WTC11 (cell line): ENCODE data around the gene TBC1D22B. TPM values are rescaled to one million over a fixed set of nuclear protein-coding genes. Genes with fewer than 3 reads are reported as not detected.

ENCODE experiments used
- ATAC-seq: fragments of 200-7000 bp; cut with Tn5 transposase; 2 replicates; pipeline ENCODE4 v1.10.0; 2021; ENCODE audit warnings: mild to moderate bottlenecking, moderate library complexity
- CTCF ChIA-PET: fragments of 300-600 bp; sonication (Branson Sonifier 250); formaldehyde crosslinking; loops from one replicate; lab custom pipeline; 2021; ENCODE audit warnings: antibody characterized with exemption; lab: Charles Lee
- POLR2A ChIA-PET: fragments of 350-600 bp; sonication (Branson Sonifier 250); formaldehyde crosslinking; loops from one replicate; lab custom pipeline; 2021; ENCODE audit warnings: antibody characterized with exemption; lab: Charles Lee
- DNase-seq: peaks from one replicate; pipeline ENCODE4 v3.0.0; 2021; ENCODE audit warnings: low spot score
- H3K27ac Mint-ChIP-seq: 2 replicates; pipeline ENCODE4 v1.8.0; 2021; ENCODE audit warnings: mixed read lengths
- H3K27me3 Mint-ChIP-seq: 2 replicates; pipeline ENCODE4 v1.8.0; 2021; ENCODE audit warnings: low read depth, mild to moderate bottlenecking, moderate library complexity, mixed read lengths
- H3K36me3 Mint-ChIP-seq: 2 replicates; pipeline ENCODE4 v1.8.0; 2021; ENCODE audit warnings: mixed read lengths
- H3K4me1 Mint-ChIP-seq: 2 replicates; pipeline ENCODE4 v1.8.0; 2022; ENCODE audit warnings: mixed read lengths
- H3K4me3 Mint-ChIP-seq: 2 replicates; pipeline ENCODE4 v1.8.0; 2021; ENCODE audit warnings: mild to moderate bottlenecking, moderate library complexity, mixed read lengths
- H3K9me3 Mint-ChIP-seq: 2 replicates; pipeline ENCODE4 v1.8.0; 2021; ENCODE audit warnings: mixed read lengths
- GTF2I ChIP-seq: fragments of 250-450 bp; sonication (Bioruptor Pico); conservative IDR thresholded peaks from 2 replicates; pipeline ENCODE4 v1.4.0; 2021; ENCODE audit warnings: mild to moderate bottlenecking
- JUN ChIP-seq: sonication (generic); formaldehyde crosslinking; IDR thresholded peaks from 2 replicates; pipeline ENCODE4 v1.8.0; 2023; ENCODE audit warnings: mild to moderate bottlenecking, missing genetic modification reagents
- MYBL2 ChIP-seq: sonication (generic); formaldehyde crosslinking; IDR thresholded peaks from 2 replicates; pipeline ENCODE4 v1.8.1; 2023; ENCODE audit warnings: mild to moderate bottlenecking, moderate library complexity, missing genetic modification reagents
- OVOL2 ChIP-seq: fragments of 250-450 bp; sonication (Bioruptor Pico); IDR thresholded peaks from 2 replicates; pipeline ENCODE4 v1.9.0; 2021; ENCODE audit warnings: mild to moderate bottlenecking, borderline replicate concordance
- PRRX2 ChIP-seq: fragments of 250-450 bp; sonication (Bioruptor Pico); IDR thresholded peaks from 2 replicates; pipeline ENCODE4 v1.8.0; 2021; ENCODE audit warnings: mild to moderate bottlenecking
- RORB ChIP-seq: fragments of 250-450 bp; sonication (Bioruptor Pico); IDR thresholded peaks from 2 replicates; pipeline ENCODE4 v1.9.0; 2021; ENCODE audit warnings: mild to moderate bottlenecking
- SMAD3 ChIP-seq: sonication (generic); formaldehyde crosslinking; IDR thresholded peaks from 2 replicates; pipeline ENCODE4 v1.8.0; 2022; ENCODE audit warnings: missing genetic modification reagents, mild to moderate bottlenecking, borderline replicate concordance
- TEAD1 ChIP-seq: sonication (generic); formaldehyde crosslinking; IDR thresholded peaks from 2 replicates; pipeline ENCODE4 v1.8.0; 2022; ENCODE audit warnings: mild to moderate bottlenecking, missing genetic modification reagents
- TEAD4 ChIP-seq: sonication (generic); formaldehyde crosslinking; IDR thresholded peaks from 2 replicates; pipeline ENCODE4 v1.8.0; 2022; ENCODE audit warnings: mild to moderate bottlenecking, missing genetic modification reagents
- USF1 ChIP-seq: sonication (generic); formaldehyde crosslinking; IDR thresholded peaks from 2 replicates; pipeline ENCODE4 v1.8.0; 2022; ENCODE audit warnings: mild to moderate bottlenecking, missing genetic modification reagents
- USF2 ChIP-seq: sonication (generic); formaldehyde crosslinking; IDR thresholded peaks from 2 replicates; pipeline ENCODE4 v1.8.1; 2023; ENCODE audit warnings: mild to moderate bottlenecking, missing genetic modification reagents, moderate library complexity
- ZBTB21 ChIP-seq: sonication (generic); formaldehyde crosslinking; IDR thresholded peaks from 2 replicates; pipeline ENCODE4 v1.8.1; 2023; ENCODE audit warnings: mild to moderate bottlenecking, missing genetic modification reagents, borderline replicate concordance
- ZNF219 ChIP-seq: sonication (generic); formaldehyde crosslinking; IDR thresholded peaks from 2 replicates; pipeline ENCODE4 v1.8.0; 2023; ENCODE audit warnings: missing genetic modification reagents, mild to moderate bottlenecking, borderline replicate concordance
- ZNF317 ChIP-seq: sonication (generic); formaldehyde crosslinking; IDR thresholded peaks from 2 replicates; pipeline ENCODE4 v1.8.1; 2023; ENCODE audit warnings: low read depth, mild to moderate bottlenecking, moderate library complexity, missing genetic modification reagents, borderline replicate concordance
- ZNF416 ChIP-seq: fragments of 250-450 bp; sonication (Bioruptor Pico); IDR thresholded peaks from 2 replicates; pipeline ENCODE4 v1.9.0; 2021; ENCODE audit warnings: mild to moderate bottlenecking, inconsistent platforms
- ZNF423 ChIP-seq: fragments of 250-450 bp; sonication (Bioruptor Pico); IDR thresholded peaks from 2 replicates; pipeline ENCODE4 v2.1.2; 2022; ENCODE audit warnings: mild to moderate bottlenecking, moderate library complexity
- total RNA-seq: library from RNA; stranded (reverse); gene quantifications from 3 replicates; pipeline ENCODE4 v1.2.3, GENCODE V29; 2021
- TF ChIP-seq, protein P1 (sequence below): sonication (generic); formaldehyde crosslinking; IDR thresholded peaks from 2 replicates; pipeline ENCODE4 v1.8.0; 2022; ENCODE audit warnings: missing genetic modification reagents
- TF ChIP-seq, protein P2 (sequence below): sonication (generic); formaldehyde crosslinking; IDR thresholded peaks from 2 replicates; pipeline ENCODE4 v1.8.0; 2023; ENCODE audit warnings: mild to moderate bottlenecking, missing genetic modification reagents

Gene TBC1D22B
- total RNA-seq, 1 experiment from 2014 or later = 16.4 TPM

- no peak for TF ChIP-seq SMAD3 (CRISPR knock-in tag)
Measured at GRCh38 chr6:37339741-37340638, 82.4 kb downstream of the TBC1D22B start (continued).

GRCh38 chr6:37340639-37340943 is 83.0 kb downstream of the TBC1D22B start:
- ATAC-seq = no peak
- 0 out of 2 replicates have a peak, but pooled peaks cover 3% of the 10 kb centered on the region for H3K9me3 Mint-ChIP-seq
- no peak overlapping the region for H3K27ac Mint-ChIP-seq
- CTCF ChIA-PET = no interaction called here
- H3K36me3 Mint-ChIP-seq = no peaks in the 10 kb centered on the region
- TF ChIP-seq, protein P1, sequence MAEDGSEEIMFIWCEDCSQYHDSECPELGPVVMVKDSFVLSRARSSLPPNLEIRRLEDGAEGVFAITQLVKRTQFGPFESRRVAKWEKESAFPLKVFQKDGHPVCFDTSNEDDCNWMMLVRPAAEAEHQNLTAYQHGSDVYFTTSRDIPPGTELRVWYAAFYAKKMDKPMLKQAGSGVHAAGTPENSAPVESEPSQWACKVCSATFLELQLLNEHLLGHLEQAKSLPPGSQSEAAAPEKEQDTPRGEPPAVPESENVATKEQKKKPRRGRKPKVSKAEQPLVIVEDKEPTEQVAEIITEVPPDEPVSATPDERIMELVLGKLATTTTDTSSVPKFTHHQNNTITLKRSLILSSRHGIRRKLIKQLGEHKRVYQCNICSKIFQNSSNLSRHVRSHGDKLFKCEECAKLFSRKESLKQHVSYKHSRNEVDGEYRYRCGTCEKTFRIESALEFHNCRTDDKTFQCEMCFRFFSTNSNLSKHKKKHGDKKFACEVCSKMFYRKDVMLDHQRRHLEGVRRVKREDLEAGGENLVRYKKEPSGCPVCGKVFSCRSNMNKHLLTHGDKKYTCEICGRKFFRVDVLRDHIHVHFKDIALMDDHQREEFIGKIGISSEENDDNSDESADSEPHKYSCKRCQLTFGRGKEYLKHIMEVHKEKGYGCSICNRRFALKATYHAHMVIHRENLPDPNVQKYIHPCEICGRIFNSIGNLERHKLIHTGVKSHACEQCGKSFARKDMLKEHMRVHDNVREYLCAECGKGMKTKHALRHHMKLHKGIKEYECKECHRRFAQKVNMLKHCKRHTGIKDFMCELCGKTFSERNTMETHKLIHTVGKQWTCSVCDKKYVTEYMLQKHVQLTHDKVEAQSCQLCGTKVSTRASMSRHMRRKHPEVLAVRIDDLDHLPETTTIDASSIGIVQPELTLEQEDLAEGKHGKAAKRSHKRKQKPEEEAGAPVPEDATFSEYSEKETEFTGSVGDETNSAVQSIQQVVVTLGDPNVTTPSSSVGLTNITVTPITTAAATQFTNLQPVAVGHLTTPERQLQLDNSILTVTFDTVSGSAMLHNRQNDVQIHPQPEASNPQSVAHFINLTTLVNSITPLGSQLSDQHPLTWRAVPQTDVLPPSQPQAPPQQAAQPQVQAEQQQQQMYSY (CRISPR knock-in tag) = no peak
- TF ChIP-seq OVOL2 (CRISPR knock-in tag) (no peak), USF1 (CRISPR knock-in tag) (no peak), MYBL2 (CRISPR knock-in tag) (no peak), JUN (no peak), ZNF219 (CRISPR knock-in tag) (no peak), TEAD4 (CRISPR knock-in tag) (no peak), PRRX2 (CRISPR knock-in tag) (no peak), ZBTB21 (no peak), RORB (CRISPR knock-in tag) (no peak), ZNF317 (CRISPR knock-in tag) (no peak), GTF2I (CRISPR knock-in tag) (no peak)
- TF ChIP-seq, protein P2, sequence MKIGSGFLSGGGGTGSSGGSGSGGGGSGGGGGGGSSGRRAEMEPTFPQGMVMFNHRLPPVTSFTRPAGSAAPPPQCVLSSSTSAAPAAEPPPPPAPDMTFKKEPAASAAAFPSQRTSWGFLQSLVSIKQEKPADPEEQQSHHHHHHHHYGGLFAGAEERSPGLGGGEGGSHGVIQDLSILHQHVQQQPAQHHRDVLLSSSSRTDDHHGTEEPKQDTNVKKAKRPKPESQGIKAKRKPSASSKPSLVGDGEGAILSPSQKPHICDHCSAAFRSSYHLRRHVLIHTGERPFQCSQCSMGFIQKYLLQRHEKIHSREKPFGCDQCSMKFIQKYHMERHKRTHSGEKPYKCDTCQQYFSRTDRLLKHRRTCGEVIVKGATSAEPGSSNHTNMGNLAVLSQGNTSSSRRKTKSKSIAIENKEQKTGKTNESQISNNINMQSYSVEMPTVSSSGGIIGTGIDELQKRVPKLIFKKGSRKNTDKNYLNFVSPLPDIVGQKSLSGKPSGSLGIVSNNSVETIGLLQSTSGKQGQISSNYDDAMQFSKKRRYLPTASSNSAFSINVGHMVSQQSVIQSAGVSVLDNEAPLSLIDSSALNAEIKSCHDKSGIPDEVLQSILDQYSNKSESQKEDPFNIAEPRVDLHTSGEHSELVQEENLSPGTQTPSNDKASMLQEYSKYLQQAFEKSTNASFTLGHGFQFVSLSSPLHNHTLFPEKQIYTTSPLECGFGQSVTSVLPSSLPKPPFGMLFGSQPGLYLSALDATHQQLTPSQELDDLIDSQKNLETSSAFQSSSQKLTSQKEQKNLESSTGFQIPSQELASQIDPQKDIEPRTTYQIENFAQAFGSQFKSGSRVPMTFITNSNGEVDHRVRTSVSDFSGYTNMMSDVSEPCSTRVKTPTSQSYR (CRISPR knock-in tag) = no peak
- TF ChIP-seq, all 79 proteins: peak for 0
- H3K4me1 Mint-ChIP-seq = no peaks in the 10 kb centered on the region
- H3K4me3 Mint-ChIP-seq = no peak overlapping the region
- POLR2A ChIA-PET = no interaction called here
- DNase-seq = no peak
- no peaks in the 10 kb centered on the region for H3K27me3 Mint-ChIP-seq

- Mint-ChIP-seq H3K4me3 (no peak overlapping the region), H3K4me1 (no peaks in the 10 kb centered on the region), H3K36me3 (no peaks in the 10 kb centered on the region), H3K9me3 (peaks cover 12% of the 10 kb centered on the region), H3K27me3 (no peaks in the 10 kb centered on the region; the same call in 1 of the 2 replicates), H3K27ac (no peak overlapping the region)
- ChIA-PET CTCF (interaction anchor here (0.5 to 1.0 kb wide), 2 partner anchors 28 to 663 kb away, joined by 3 read pairs; no protein-coding TSS in a partner anchor), POLR2A (interaction anchor here (0.5 kb wide), 1 partner anchor 217 kb away, joined by 4 read pairs; no protein-coding TSS in a partner anchor)
- no peak for TF ChIP-seq USF2 (CRISPR knock-in tag)
- no peak for TF ChIP-seq TEAD1 (CRISPR knock-in tag)
- no peak for TF ChIP-seq ZNF423 (CRISPR knock-in tag)
- no peak for TF ChIP-seq ZNF416
- ATAC-seq (no peak), DNase-seq (no peak)
Measured at GRCh38 chr6:37343248-37343647, 85.7 kb downstream of the TBC1D22B start.
